HTERT RPE-1 (cell line): Measurements from ENCODE around the gene EPN2.
"Not testable (repeated sequence)": the region's sequence is repeated elsewhere in the genome, so short reads cannot be mapped to it uniquely, and the experiment has no call there.

Experiments used
- in situ Hi-C: fragments of 300-500 bp; cut with MboI; formaldehyde crosslinking; loops from 4 replicates; pipeline ENCODE4 v1.14.3; 2020; ENCODE audit warnings: low sequenced_read_pairs

EPN2 gene

DNA sequence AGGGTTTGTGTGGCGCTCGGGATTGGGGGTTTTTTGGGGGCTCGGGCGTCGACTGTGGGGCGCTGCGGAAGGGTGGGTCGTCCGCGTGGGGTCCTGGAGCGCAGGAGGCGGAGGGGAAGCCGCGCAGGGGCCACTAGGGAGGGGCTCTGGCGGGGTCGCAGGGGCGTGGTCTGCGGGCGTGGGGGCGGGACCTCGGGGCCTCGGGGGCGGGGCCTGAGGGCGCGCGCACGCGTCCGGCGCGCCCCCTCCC is at the start of gene EPN2:
Gene EPN2 (plus strand): TSS at position 228 of the 250 bp plus-strand sequence. CDS start 45,754 bp downstream, outside the sequence.
- in situ Hi-C loops = not testable (repeated sequence)

DNA sequence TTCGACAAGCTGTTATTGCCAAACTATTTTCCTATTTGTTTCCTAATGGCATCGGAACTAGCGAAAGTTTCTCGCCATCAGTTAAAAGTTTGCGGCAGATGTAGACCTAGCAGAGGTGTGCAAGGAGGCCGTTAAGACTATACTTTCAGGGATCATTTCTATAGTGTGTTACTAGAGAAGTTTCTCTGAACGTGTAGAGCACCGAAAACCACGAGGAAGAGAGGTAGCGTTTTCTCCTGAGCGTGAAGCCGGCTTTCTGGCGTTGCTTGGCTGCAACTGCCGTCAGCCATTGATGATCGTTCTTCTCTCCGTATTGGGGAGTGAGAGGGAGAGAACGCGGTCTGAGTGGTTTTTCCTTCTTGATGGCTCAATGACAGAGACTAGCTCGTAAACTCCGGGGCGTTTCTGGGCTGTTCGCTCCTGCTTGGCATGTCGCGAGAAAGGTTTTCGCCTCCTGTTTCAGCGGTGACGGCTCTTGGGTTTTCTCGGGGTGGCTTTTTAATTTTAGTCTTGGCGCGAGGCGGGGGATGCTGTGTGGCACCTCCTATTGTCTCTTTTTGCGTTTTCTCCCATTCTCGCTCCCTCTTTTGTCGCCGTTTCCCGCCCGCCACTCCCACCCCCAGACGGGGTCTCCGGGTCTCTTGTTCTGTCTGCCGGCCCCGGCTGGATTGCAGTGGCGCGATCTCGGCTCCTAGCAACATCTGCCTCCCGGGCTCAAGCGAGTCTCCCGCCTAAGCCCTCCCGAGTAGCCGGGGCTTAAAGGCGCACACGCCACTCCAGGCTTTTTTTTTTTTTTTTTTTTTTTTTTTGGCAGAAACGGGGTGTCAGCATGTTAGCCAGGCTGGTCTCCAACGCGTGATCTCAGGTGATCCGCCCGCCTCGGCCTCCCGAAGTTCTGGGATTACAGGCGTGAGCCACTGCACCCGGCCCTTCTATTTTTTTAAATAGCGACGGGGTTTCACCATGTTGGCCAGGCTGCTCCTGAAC is 49.0 kb upstream of the EPN2 start:
- in situ Hi-C loops = not testable (repeated sequence)

DNA sequence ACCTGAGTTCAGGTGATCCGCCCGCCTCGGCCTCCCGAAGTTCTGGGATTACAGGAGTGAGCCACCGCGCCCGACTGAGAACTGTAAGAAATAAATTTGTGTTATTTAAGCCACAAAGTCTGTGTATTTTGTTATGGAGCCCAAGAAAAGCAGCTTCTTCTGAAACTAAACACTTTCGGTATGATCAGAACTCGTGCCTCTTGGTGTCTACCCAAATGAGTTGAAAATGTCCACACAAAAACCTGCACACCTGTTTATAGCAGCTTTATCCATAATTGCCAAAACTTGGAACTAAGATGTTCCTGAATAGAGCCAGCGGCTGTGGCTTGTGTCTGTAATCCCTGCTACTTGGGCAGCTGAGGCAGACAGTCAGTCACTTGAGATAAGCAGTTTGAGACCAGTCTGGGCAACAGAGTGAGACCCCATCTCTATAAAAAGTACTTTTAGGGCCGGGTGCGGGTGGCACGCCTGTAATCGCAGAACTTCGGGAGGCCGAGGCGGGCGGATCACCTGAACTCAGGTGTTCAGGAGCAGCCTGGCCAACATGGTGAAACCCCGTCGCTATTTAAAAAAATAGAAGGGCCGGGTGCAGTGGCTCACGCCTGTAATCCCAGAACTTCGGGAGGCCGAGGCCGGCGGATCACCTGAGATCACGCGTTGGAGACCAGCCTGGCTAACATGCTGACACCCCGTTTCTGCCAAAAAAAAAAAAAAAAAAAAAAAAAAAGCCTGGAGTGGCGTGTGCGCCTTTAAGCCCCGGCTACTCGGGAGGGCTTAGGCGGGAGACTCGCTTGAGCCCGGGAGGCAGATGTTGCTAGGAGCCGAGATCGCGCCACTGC is 48.1 kb upstream of the EPN2 start:
- in situ Hi-C loops = not testable (repeated sequence)

DNA sequence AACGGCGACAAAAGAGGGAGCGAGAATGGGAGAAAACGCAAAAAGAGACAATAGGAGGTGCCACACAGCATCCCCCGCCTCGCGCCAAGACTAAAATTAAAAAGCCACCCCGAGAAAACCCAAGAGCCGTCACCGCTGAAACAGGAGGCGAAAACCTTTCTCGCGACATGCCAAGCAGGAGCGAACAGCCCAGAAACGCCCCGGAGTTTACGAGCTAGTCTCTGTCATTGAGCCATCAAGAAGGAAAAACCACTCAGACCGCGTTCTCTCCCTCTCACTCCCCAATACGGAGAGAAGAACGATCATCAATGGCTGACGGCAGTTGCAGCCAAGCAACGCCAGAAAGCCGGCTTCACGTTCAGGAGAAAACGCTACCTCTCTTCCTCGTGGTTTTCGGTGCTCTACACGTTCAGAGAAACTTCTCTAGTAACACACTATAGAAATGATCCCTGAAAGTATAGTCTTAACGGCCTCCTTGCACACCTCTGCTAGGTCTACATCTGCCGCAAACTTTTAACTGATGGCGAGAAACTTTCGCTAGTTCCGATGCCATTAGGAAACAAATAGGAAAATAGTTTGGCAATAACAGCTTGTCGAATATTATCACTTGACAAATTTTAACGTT is 47.3 kb upstream of the EPN2 start:
- in situ Hi-C loops = not testable (repeated sequence)

DNA sequence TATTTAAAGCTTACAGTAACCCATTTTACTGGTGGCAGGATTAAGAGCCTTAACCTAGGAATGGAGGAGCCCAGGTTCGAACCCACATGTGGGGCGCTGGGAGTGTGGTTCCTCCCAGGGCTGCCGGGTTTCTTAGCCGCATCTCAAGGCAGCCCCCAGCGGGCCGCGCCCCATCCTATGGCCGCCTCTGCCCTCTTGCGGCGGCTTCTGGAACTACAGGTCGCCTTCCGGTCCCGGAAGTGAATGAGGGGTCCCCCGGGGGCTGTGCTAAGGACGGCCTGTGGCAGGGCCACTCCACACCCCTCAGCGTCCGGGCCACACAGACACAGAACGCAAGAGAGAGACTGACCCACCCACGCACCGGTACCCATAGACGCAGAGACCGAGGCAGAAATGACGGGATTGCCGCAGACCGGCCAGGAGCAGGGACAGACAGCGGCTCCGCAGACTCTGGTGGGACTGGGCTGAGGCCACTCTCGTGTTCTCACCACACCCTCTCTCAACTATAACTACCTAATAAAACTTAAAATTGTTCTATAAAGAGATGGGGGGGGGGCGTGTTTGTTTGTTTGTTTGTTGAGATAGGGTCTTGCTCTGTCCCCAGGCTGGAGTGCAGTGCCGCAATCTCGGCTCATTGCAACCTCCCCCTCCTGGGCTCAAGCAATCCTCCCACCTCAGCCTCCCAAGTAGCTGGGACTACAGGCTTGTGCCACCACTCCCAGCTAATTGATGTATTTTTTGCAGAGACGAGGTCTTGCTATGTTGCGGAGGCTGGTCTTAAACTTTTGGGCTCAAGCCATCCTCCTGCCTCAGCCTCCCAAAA is 40.6 kb upstream of the EPN2 start:
- in situ Hi-C loops = not testable (repeated sequence)

DNA sequence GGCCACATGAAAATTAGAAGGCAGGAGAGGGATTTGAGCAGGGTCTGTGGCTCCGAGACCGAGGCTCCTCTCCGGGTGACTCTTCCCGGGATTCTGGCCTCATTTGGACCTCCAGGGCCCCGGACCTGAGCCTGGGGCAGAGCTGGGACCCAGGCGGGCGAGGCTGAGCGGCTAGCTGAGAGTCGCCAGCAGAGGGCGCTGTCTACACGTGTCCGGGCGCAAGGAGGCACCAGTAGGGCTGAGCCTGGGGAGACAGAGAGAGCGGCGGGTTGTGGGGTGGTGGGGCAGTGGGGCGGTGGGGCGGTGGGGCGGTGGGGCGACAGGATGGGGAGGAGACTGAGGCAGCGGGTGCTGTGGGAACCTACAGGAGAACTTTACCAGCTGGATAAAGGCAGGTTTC is 34.7 kb upstream of the EPN2 start:
- in situ Hi-C loops = not testable (repeated sequence)

DNA sequence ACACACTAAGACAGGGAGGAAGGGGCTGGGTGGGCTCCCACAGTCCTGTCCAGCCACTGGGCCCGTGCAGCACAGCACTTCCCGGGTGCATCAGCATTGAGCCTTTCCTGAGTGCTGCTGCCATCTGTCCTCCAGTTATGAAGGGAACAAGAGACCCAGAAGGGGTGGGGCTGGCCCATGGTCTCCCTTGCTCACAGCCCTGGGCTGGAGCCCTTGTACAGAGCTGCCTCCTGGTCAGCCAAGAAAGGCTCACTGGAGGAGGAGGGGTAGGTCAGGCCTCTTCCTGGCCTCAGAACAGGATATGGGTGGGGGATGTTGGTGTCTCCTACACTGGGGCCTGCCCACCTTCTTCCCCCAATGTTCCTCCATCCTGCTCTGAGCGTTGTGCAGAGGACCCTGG is 33.7 kb upstream of the EPN2 start:
- in situ Hi-C loops = not testable (repeated sequence)

DNA sequence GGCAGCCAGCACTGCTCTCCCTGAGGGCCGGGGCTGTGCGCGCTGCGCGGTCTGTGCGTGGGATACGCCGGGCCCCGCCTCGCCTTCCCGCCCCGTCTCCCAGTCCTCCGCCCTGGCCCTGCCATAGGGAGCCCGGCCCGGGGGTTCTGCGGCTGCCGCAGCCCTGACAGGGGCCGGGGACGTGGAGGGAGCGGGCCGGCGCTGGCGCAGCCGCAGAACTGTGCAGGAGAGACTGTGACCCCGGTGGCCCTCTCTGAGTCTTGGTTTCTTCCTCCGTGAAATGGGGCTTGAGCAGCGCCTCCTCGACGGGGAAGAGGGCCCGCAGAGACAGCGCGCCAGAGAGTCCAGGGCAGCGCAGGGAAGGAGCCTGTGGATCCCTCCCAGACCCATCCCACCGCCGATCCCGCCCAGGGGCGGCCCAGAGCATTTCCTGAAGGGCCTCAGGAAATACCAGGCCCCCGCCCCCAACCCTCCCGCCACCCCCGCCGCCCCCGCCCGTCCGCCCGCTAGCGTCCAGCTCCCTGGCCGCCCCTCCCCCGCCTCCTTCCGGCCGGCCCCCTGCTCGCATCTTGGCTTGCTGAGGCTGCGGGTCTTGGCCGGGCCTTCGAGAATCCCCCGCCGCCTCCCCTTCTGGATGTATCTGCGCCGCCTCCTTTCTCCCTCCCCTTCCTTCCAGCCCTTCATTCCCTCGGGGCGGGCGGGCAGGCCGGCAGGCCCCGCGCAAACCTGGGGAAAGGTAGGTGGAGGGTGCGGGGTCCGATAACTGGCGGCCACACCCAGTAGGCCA is 21.9 kb upstream of the EPN2 start:
- in situ Hi-C loops = not testable (repeated sequence)

DNA sequence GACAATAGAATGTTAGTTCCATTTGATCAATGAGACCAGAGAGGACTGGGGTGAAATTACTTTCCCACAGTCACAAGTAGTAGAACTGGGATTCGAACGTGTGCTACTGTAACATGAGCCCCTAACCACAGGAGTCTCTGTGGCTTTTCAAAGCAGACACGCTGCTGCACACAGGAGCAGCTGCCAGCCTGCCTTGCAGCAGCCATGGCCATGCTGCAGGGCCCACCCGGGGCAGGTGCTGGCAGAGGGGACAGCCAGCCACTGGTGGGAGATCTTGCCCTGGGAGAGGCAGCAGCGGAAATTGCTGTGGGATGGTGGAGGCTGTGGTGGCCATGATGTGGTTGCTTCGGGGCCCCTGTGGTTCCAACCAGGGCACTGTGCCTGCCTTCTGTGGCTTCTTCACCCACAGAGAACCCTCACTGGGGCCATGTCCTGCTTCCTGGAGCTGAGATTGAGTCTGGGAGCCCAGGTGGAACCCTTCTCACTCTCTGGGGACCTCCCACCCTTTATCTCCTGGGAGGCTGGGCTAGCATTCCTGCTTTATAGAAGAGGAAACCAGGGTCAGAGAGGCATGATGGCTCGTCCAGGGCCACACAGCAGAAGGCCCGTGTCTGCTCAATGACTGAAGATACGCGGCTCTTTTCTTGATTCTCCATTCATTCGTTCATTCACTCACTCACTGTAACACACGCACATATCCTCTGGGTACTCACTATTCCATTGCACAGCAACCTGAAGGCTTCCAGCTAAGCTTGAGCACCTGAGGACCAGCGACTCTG is 20.8 kb upstream of the EPN2 start:
- in situ Hi-C loops = not testable (repeated sequence)

DNA sequence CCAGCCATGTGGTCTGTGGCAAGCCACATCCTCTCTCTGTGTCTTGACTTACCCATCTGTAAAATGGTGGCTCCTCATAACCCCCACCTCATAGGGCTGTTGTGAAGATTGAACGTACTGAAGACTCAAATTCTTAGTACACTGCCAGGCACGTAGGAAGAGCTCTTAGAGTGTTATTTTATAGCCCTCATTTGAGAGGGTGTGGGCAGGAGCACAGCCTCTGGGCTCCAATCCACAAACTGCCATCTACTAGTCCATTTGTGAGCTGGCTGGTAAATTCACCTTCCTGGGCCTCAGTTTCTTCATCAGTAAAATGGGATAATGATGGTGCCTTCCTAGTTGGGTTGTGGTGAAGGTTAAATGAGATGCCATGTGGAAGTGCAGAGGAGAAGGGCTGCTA is 18.3 kb upstream of the EPN2 start:
- in situ Hi-C loops = not testable (repeated sequence)

DNA sequence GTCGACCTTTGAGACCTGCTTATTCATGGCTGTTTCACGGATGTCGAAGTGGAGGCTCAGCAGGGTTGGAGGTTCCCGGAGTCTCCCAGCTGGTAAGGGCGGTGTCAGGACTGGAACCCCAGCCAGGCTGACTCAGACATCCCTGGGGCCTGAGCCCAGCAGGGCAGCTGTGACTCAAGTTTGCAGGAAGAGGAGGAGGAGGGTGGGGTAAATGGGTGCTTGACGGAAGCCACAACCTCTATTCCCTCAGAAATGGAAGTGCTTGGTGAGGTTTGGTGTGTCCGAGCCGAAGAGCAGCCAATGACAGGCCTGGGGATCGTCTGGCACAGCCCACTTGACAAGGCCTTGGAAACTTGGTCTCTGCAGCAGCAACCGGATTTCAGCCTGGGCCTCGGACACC is 17.8 kb upstream of the EPN2 start:
- in situ Hi-C loops = not testable (repeated sequence)

DNA sequence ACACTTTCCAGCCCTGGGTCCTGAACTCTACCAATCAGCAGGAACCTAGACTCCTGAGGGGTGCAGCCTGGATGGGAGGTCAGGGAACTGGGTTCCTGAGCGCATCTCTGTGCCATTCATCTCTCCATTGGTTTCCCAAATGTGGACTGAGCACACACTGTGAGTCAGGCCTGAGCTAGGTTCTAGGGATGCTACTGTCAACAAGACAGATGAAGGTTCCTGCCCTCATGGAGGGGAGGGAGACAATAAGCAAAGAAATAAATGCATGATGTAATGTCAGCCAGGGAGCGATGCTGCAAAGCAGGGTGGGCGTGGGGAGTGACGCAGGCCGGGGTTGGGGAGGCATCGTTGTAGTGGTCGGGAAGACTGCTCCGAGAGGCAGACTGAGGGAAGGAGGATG is 17.0 kb upstream of the EPN2 start:
- in situ Hi-C loops = not testable (repeated sequence)

DNA sequence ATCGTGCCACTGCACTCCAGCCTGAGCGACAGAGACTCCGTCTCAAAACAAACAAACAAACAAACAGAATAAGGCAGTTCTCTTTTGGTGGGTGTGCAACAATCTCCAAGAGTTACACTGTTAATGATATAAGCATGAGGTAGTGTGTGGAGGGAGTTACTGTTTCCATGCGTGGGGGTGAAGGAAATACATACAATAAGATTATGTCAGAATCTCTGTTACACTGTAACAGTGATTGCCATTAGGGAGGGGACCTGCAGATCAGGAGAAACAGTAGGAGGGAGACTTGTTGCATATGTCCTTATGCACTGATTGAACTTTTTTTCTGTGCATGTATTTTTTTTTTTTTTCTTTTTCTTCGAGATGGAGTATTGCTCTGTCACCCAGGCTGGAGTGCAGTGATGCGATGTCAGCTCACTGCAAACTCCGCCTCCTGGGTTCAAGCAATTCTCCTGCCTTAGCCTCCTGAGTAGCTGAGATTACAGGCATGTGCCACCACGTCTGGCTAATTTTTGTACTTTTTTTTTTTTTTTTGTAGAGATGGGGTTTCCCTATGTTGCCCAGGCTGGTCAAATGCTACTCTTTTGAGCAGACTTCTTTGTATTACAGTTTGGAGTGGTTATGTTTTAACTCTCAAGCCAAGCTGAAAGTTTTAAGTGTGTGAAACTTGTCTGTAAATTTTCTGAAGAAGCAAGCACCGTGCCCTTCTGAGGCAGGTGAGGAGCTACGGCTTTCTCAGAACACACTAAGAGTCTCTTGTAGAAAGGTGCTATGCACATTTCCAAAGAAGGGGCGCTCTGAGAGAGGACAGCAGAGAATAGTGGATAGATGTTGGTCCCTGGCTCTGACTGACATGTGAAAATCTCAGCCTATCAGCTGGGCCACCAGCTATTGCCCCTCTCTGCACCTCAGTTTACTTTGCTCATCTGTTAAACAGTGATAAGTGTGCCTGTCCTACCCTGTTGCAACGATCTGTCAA is 10.3 kb upstream of the EPN2 start:
- in situ Hi-C loops = not testable (repeated sequence)

DNA sequence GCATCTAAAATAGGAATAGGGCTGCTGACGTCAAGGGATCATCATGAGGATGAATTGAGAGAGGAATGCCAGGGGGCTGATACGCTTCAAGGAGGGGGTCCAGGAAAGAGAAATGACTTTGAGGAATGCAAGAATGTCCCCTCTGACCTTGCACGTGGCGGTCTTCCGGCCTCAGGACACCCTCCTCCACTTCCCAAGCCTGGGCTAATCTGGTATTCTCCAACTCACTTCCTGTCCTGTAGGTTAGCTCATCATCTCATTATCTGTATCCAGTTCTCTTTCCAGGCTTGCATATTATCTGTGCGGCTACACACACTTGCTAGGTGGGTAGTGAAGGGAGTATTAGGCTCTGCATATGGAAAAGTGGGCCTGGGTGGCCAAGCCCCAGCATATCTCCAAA is 2.5 kb upstream of the EPN2 start:
- in situ Hi-C loops = not testable (repeated sequence)

DNA sequence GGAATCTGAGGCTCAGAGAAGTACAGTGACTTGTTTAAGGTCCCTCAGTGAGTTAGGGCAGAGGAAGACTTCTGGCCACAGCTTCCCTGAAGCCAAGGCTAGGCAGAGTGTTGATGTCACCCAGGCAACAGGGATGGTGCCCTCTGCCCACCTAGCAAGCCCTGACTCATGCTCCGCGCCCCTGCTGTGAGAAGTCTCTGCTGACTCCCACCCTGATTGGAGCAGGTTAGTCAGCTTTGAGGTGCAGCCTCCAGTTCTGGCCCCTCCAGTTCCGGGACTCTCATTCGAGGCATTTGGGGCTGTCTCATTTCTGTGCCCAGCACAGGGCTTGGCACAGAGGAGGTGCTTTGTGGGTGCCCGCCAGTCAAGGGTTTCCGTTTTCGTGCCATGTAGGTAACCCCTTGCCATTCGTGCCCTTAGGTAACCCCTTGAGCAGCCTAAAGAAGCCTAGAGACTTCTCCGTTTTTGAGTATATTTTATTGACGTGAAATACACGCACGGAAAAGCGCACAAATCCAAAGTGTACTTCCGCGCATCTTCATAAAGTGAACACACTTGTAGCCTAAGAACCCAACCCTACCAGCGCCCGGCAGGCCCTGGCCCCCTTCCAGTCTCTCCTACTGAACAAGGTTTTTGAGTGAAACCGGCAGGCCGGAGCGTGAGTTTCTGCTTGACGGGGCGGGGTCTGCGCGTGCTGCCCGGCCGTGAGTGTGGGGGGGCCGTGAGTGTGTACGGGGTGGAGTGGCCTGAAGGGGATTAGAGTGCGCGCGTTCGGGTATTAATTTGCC is 621 bp upstream of the EPN2 start:
- in situ Hi-C loops = not testable (repeated sequence)

DNA sequence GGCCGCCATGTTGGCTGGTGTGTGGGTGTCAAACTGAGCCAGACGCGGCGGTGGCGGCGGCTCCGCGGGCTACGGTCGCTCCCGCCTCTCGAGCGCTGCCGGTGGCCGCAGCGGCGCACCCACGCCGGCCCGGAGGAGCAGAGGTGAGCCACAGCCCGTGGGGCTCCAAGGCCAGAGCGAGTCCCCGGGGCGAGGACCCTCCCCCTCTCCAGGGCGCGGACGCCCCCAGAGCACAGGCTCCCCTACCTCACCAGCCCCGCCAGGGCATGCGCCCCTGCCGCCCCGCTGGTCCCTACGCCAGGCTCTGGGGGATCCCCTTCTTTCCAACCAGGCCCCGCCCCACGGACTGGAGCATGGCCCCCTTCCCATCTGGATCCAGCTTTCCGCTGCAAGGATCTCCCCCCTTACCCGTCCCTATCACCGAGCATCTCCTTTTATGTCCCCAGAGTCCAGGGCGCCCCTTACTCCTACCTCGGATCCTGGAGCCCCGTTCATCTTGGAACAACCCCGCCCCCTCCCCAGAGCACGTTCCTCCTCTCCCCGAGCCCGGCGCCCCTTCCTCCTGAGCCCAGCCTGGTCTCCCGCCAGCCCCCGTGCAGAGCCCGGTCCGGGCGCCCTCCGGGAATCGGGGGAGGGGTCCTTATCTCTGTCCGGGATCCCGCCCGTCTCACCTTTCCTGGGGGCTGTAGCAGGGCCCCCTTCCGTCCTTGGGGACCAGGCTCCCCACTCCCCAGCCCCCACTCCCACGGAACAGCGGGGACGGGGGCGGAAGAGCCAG is 412 bp downstream of the EPN2 start:
- in situ Hi-C loops = no loop called here

DNA sequence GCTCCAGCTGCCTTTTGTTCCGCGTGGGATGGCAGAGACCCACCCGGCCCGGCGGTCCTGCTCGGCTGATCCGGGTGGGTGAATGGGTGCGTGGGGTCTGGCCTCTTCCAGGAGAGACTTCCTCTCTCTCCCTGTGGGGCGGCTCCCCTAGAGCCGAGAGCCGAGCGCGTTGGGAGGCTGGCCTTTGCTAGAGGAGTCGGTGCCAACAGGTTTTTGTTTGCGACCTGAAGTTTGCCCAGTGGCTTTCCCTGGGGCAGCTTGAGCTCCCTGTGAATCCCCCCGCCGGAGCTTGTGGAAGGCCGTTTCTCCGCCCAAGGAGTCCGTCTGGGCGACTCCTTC is 970 bp downstream of the EPN2 start:
- in situ Hi-C loops = no loop called here
